ENCODE data around the gene GTSE1.

Gene GTSE1

DNA sequence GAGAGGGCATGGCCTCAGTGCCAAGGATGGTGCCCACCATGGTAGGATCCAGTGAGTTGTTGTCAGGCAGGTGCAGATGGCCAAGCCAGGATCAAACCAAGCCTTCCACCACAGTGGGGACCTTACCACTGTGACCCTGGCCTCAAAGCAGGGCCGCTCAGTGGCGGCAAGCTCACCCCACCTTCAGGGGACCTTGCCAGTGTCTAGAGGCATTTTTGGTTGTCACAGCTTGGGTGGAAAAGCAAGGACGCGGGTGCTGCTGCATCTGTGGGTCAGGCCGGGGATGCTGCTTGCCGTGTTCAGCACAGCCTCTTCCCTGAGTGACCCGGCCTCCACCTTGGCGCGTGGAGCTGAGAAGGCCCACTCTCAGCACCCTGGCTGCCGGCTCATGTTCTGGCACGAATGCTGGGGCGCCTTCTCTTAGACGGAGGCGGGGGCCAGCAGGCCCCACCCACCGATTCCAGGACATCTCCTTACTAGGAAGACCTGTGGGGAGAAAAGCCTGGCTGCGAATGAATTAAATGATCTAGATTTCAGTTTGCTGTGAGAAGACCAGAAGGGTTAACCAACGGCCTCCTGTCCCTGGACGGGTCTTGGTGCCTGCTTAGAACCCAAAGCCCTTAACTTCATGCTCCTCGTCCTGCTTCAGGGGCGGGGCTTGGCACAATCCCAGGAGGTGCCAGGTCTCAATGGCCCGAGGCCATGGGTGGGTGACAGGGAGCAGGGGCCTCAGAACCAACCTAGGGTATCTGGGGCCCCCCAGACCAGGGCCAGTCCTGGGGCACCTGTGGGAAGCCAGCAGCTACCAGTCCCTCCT, 57.7 kb downstream of the GTSE1 start:
- DNase-seq, result no peak

- no peak for DNase-seq
These were observed 58.3 kb downstream of the GTSE1 start for GRCh38 chr22:46354993-46355305.

GRCh38 chr22:46355369-46355995, 58.8 kb downstream of the GTSE1 start:
- no peak for DNase-seq

- DNase-seq, result no peak
These were observed 59.4 kb downstream of the GTSE1 start for GRCh38 chr22:46355996-46356471.

- DNase-seq, result no peak
These were observed 60.1 kb downstream of the GTSE1 start for GRCh38 chr22:46356496-46357480.

DNA sequence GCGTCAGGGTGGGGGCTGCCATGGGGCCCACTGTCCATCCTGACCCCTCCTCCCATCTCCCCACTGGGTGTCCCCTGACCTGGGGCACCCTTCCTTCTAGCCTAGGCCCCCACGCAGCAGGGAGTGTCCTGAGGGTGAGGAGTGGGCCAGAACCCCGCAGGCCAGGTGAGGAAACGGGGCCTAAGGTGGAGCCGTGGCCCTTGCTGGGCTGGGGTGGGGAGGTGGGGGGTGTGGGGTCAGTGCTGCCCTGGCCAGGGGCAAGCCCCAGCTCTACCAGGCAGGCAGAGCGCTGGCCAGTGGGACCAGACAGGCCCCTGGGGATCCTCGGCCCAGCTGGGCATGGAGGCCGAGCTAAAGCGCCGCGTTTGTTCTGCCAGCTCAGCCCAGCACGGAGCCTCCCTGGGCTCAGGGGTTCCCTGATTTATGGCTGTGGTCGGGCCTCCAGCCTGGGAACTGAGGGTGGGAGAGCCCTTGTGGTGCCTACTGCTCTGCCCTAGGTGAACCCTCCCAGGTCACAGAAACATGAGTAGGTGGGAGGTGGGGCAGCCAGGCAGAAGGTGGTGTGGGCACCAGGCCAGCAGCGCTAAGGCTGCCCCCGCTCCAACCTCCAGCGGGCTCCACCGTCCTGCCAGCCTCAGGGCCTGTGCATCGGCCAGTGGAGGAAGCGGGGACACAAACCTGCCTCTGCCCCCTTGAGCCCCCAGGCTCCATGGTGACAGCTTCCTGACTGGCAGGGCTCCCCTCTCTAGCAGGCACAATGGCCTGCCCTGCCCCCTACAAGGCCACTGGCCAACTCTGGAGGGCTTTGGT, 61.2 kb downstream of the GTSE1 start:
- no peak for DNase-seq

GRCh38 chr22:46358766-46359165, 62.1 kb downstream of the GTSE1 start:
- DNase-seq, result no peak

DNA sequence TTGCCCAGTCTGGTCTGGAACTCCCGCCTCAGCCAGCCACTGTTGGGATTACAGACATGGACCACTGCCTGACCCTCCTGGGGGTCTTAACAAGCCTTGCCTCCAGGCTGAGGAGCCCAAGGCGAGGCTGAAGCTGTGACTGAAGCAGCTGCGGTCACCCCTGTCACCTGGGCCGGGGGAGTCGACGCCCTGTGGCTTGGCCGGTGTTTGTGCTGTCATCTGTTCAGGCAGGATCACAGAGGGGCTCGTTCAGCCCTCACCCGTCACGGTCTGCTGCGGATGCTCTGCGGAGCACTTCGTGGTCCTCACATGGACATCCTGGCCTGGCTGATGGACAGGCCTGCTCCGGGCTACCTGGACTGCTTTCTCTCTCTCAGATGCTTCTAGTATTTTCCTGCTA, 62.7 kb downstream of the GTSE1 start:
- no peak for DNase-seq

DNA sequence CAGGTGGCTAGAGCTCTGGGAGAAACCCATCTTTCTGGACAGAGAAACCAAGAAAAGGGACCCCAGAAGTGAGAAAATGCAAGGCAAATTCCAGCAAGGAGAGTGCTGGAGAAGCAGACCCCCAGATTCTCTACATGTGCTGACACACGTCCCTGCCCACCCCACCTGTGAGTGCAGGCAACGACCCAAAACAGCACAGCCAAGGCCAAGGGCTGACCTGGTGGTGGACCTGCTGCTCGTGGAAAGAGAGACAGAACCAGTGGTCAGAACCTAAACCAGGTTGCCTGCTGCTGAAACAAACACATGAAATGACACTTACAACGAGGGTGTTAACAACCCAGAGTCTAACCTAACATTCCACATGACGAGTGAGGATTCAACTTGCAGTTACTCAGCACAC, 63.4 kb downstream of the GTSE1 start:
- no peak for DNase-seq

DNA sequence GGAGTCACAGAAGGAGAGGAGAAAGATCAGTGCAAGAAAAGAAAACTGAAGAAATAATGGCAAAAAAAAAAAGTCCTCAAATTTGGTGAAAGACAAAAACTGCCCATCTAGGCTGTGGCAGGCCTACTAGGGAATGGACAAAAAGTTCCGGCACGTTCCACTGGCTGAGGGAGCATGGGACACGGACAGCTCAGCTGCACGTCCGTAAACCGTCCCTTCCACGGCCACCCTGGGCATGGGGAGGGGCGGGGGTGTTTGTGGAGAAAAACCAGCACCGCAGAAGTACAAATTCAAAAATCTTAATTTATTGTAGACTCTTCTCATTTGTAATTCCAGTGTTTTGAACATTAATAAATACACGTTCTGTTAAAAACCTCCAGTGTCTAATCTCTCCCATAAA, 64.2 kb downstream of the GTSE1 start:
- no peak for DNase-seq

- no peak for DNase-seq
These were observed 65.1 kb downstream of the GTSE1 start for GRCh38 chr22:46361826-46362202.

- DNase-seq, result no peak
These were observed 65.7 kb downstream of the GTSE1 start for GRCh38 chr22:46362203-46362933.

- no peak for DNase-seq
These were observed 66.4 kb downstream of the GTSE1 start for GRCh38 chr22:46362934-46363515.

DNA sequence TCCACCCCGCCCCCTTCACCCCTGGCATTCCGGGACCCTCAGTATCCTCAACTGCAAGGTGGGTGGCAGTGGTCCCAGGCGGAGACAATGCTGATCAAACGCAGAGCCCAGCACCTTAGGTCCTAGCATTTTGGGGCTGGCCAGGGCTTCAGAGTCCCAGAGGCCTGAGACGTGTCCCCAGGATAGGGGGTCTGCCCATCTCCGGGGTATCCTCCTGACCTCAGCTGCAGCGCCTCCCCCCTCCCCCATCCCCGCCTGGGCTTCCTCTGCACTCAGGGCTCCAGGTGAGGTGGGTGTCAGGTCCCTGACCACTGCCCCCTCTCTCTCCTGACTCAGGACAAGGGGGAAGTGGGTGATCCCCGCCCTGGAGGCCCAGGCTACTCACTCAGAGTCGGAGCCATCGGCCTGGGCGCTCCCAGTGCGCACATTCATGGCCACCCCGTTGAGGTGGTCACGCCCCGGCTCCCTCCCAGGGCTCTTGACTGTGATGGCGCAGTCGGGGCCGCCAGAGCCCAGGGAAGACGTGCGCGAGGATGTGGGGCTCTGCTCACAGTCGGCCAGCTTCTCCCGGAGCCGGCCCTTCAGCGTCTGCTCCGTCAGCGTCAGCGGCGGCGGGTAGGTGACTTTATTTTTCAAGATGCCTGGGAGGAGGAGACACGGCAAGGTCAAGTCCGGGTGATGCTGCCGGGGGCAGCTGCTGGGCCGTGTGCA, 67.1 kb downstream of the GTSE1 start:
- no peak for DNase-seq

GRCh38 chr22:46364341-46365165, 67.9 kb downstream of the GTSE1 start:
- no peak for DNase-seq

- DNase-seq, result no peak
These were observed 68.5 kb downstream of the GTSE1 start for GRCh38 chr22:46365166-46365624.

DNA sequence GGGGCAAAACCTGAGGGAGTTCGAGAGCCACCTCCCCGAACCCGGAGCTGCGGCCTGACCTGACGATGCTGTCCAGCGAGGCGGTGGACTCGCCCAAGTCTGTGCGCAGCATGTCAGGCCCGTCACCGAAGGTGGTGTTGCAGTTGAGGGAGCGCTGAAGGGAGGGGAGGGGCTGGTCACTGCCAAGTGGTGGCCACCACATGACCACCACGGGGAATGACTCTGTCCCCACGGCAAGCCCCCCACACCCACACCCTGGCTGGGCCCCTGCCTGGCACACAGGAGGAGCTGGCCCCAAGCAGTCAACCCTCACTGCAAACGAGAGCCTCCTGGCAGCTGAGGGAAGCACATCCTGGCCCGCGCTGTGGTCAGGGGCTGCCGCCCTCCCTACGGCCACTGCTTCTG, 69.7 kb downstream of the GTSE1 start:
- no peak for DNase-seq

DNA sequence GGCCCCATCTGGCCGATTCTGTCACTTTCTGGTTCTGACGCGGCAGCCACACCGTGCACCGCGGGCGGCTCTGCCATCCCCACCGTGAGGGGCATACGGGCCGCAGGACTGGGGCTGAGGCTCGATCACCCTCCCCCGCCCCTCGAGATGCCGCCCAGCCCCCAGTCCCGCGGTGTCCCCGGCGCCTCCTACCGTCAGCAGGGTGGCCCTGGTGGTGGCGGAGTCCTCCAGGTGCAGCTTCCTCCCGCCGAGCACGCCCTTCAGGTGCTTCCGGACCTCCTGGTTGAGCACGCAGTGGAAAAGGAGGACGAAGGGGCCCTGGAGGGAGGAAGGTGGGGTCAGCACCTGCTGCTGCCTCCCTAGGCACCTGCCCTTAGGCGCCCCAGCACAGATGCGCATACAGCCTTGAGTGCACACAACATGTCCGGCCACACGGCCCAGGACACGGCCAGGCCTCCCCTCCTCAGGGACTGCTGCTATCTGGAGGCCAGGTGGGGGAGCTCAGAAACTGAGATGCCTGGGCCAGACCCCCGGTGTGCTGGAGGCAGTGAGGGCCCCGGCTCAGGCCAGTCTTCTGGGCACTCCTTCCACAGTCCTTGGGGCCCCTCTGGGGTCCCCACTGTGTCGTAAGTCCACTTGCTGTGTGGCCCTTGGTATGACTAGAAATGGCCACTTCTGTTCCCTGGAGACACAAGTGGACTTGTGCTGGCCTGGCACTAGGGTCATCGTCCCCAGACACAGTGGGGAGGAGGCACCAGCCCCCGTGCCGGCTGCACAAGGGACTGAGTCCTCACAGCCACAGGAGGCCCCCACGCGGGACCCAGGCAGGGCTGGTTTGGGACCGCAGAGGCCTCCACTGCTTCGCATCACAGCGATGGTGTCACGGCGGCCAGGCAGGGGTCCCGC, 70.4 kb downstream of the GTSE1 start:
- no peak for DNase-seq

Data from HCEC 1CT (cell line).